H1 (cell line): ENCODE results near the gene HLA-A. TPM values are rescaled to one million over a fixed set of nuclear protein-coding genes. Genes with fewer than 3 reads are reported as not detected.

Experiments used
- CTCF ChIA-PET: fragments of 300-600 bp; sonication (Branson Sonifier 250); formaldehyde crosslinking; loops from one replicate; lab custom pipeline; 2021; ENCODE audit not compliant: partially characterized antibody; lab: Charles Lee
- POLR2A ChIA-PET: fragments of 300-600 bp; sonication (Branson Sonifier 250); formaldehyde crosslinking; loops from one replicate; lab custom pipeline; 2021; ENCODE audit warnings: inconsistent platforms; ENCODE audit not compliant: partially characterized antibody; lab: Charles Lee
- DNase-seq, 2 experiments: peaks; one replicate each; pipeline versions ENCODE4 v3.0.0 to v3.0.0-alpha.2; 2010 to 2022; ENCODE audit warnings: low spot score in 2 of 2, low read depth in 1 of 2, mixed read lengths in 1 of 2
- FAIRE-seq: peaks from 2 replicates; lab custom pipeline; 2011; peaks lifted over from hg19 to GRCh38; lab: Jason Lieb, UNC
- H2AFZ ChIP-seq: 2 replicates; pipeline ENCODE4 v1.8.1; 2012; ENCODE audit warnings: low read length, inconsistent platforms
- H2AK5ac ChIP-seq: 2 replicates; pipeline ENCODE4 v1.6.1; 2013; ENCODE audit warnings: low read depth, low read length
- H2BK120ac ChIP-seq: replicated peaks from 2 replicates; pipeline ENCODE3; 2013; ENCODE audit warnings: low read depth, low read length, inconsistent platforms
- H2BK12ac ChIP-seq: 2 replicates; pipeline ENCODE4 v1.6.1; 2013; ENCODE audit warnings: low read depth, low read length
- H2BK15ac ChIP-seq: 2 replicates; pipeline ENCODE4 v1.6.1; 2013; ENCODE audit warnings: low read length
- H2BK20ac ChIP-seq: 2 replicates; pipeline ENCODE4 v1.6.1; 2013; ENCODE audit warnings: low read length
- H2BK5ac ChIP-seq: 2 replicates; pipeline ENCODE4 v1.6.1; 2013; ENCODE audit warnings: low read depth, low read length
- H3K14ac ChIP-seq: 2 replicates; pipeline ENCODE4 v1.6.1; 2013; ENCODE audit warnings: inconsistent platforms; ENCODE audit not compliant: insufficient read length
- H3K18ac ChIP-seq: 2 replicates; pipeline ENCODE4 v1.6.1; 2013; ENCODE audit warnings: low read length; ENCODE audit errors: extremely low read depth
- H3K23ac ChIP-seq: 2 replicates; pipeline ENCODE4 v1.6.1; 2013; ENCODE audit warnings: inconsistent platforms; ENCODE audit not compliant: insufficient read length
- H3K23me2 ChIP-seq: 2 replicates; pipeline ENCODE4 v1.6.1; 2013; ENCODE audit warnings: low read depth, low read length
- H3K27ac ChIP-seq: 2 replicates; pipeline ENCODE4 v1.6.1; 2011; ENCODE audit warnings: low read depth, low read length, inconsistent platforms
- H3K27me3 ChIP-seq, 4 experiments: replicated peaks in 1 of 4; 1 replicate in 1 of 4; 2 replicates in 3 of 4; pipeline versions ENCODE4 v1.6.1 to v1.8.1; 2011 to 2013; ENCODE audit warnings: low read length in 3 of 4, mild to moderate bottlenecking in 3 of 4, inconsistent platforms in 2 of 4, mixed read lengths in 2 of 4, moderate library complexity in 1 of 4; ENCODE audit not compliant: control insufficient read depth in 3 of 4, insufficient read depth in 3 of 4; ENCODE audit errors: extremely low read depth in 1 of 4
- H3K36me3 ChIP-seq, 4 experiments: 2 replicates each; pipeline versions ENCODE4 v1.6.1 to v1.8.1; 2011 to 2013; ENCODE audit warnings: mild to moderate bottlenecking in 4 of 4, low read length in 3 of 4, moderate library complexity in 2 of 4, control low read depth in 1 of 4, inconsistent platforms in 1 of 4; ENCODE audit not compliant: insufficient read depth in 4 of 4, control insufficient read depth in 2 of 4
- H3K4ac ChIP-seq: replicated peaks from 2 replicates; pipeline ENCODE3; 2013; ENCODE audit warnings: low read length, low read depth, mixed read lengths, inconsistent platforms; ENCODE audit not compliant: insufficient read length
- H3K4me1 ChIP-seq, 4 experiments: replicated peaks in 1 of 4; 1 replicate in 1 of 4; 2 replicates in 3 of 4; pipeline versions ENCODE4 v1.6.1 to v1.8.1; 2011 to 2013; ENCODE audit warnings: low read length in 3 of 4, inconsistent platforms in 2 of 4, mixed read lengths in 1 of 4; ENCODE audit not compliant: insufficient read depth in 4 of 4, control insufficient read depth in 3 of 4
- H3K4me2 ChIP-seq, 2 experiments: 2 replicates each; pipeline versions ENCODE4 v1.6.1 to v1.8.1; 2011 to 2013; ENCODE audit warnings: low read depth in 2 of 2, low read length in 2 of 2, control low read depth in 1 of 2, inconsistent platforms in 1 of 2, mild to moderate bottlenecking in 1 of 2; ENCODE audit not compliant: insufficient read depth in 1 of 2
- H3K4me3 ChIP-seq, 4 experiments: fragments of 200-600, 300-600 bp in 1 of 4; sonication (generic), shearing (Covaris generic), sonication (Bioruptor Twin) in 1 of 4; 2 replicates each; pipeline versions ENCODE4 v1.5.1 to v1.8.1; 2011 to 2016; ENCODE audit warnings: low read length in 4 of 4, low read depth in 3 of 4, control low read depth in 2 of 4, inconsistent platforms in 2 of 4, mild to moderate bottlenecking in 2 of 4, mixed read lengths in 1 of 4, moderate library complexity in 1 of 4; ENCODE audit not compliant: insufficient read depth in 2 of 4; ENCODE audit errors: extremely low read depth in 1 of 4
- H3K56ac ChIP-seq: replicated peaks from 2 replicates; pipeline ENCODE3; 2013; ENCODE audit warnings: low read depth, mild to moderate bottlenecking, mixed read lengths, low read length, inconsistent platforms; ENCODE audit not compliant: insufficient read length
- H3K79me1 ChIP-seq: 2 replicates; pipeline ENCODE4 v1.6.1; 2013; ENCODE audit warnings: low read depth, low read length, control low read depth
- H3K79me2 ChIP-seq, 2 experiments: 2 replicates each; pipeline versions ENCODE4 v1.6.1 to v1.8.1; 2012 to 2013; ENCODE audit warnings: low read length in 2 of 2, mild to moderate bottlenecking in 2 of 2, inconsistent platforms in 1 of 2; ENCODE audit not compliant: insufficient read depth in 2 of 2, control insufficient read depth in 1 of 2
- H3K9ac ChIP-seq, 4 experiments: replicated peaks in 1 of 4; 1 replicate in 1 of 4; 2 replicates in 3 of 4; pipeline versions ENCODE4 v1.6.1 to v1.8.1; 2011 to 2013; ENCODE audit warnings: low read depth in 3 of 4, low read length in 3 of 4, control low read depth in 2 of 4, mild to moderate bottlenecking in 2 of 4, moderate library complexity in 2 of 4, inconsistent platforms in 1 of 4; ENCODE audit errors: extremely low read depth in 1 of 4
- H3K9me3 ChIP-seq, 2 experiments: 2 replicates each; pipeline versions ENCODE4 v1.6.1 to v1.8.1; 2012 to 2013; ENCODE audit warnings: mild to moderate bottlenecking in 2 of 2, moderate library complexity in 2 of 2, control low read depth in 1 of 2, inconsistent platforms in 1 of 2, low read depth in 1 of 2, low read length in 1 of 2, mixed read lengths in 1 of 2; ENCODE audit not compliant: insufficient read depth in 2 of 2
- H4K20me1 ChIP-seq, 2 experiments: replicated peaks in 1 of 2; 2 replicates each; pipeline versions ENCODE3 to v1.8.1; 2011 to 2013; ENCODE audit warnings: inconsistent platforms in 2 of 2, low read length in 2 of 2, mild to moderate bottlenecking in 1 of 2; ENCODE audit not compliant: insufficient read depth in 2 of 2, control insufficient read depth in 1 of 2
- H4K5ac ChIP-seq: 2 replicates; pipeline ENCODE4 v1.6.1; 2013; ENCODE audit warnings: low read length, low read depth, mixed read lengths, inconsistent platforms; ENCODE audit not compliant: insufficient read length
- H4K8ac ChIP-seq: 2 replicates; pipeline ENCODE4 v1.8.0; 2013; ENCODE audit warnings: mild to moderate bottlenecking, moderate library complexity, low read length, inconsistent platforms; ENCODE audit not compliant: insufficient read depth; ENCODE audit errors: extremely low read depth
- H4K91ac ChIP-seq: replicated peaks from 2 replicates; pipeline ENCODE3; 2013; ENCODE audit warnings: low read length, mixed read lengths, inconsistent platforms; ENCODE audit not compliant: insufficient read length
- ASH2L ChIP-seq: fragments of 200-600, 300-600 bp; sonication (generic); IDR thresholded peaks from one replicate; pipeline ENCODE4 v1.7.1; 2017; ENCODE audit warnings: low read length
- CBX5 ChIP-seq: fragments of 300-800, 300-1000 bp; sonication (generic); IDR thresholded peaks from 2 replicates; pipeline ENCODE4 v1.7.1; 2016; ENCODE audit warnings: antibody characterized with exemption, low read length, low read depth
- CHD2 ChIP-seq: IDR thresholded peaks from 2 replicates; pipeline ENCODE4 v1.6.1; 2012; ENCODE audit warnings: low read length, improper control_type of control experiment
- JUN ChIP-seq: IDR thresholded peaks from 2 replicates; pipeline ENCODE4 v1.6.1; 2011; ENCODE audit warnings: low read depth, mild to moderate bottlenecking, improper control_type of control experiment, low read length
- NRF1 ChIP-seq: IDR thresholded peaks from 2 replicates; pipeline ENCODE4 v1.6.1; 2011; ENCODE audit warnings: mild to moderate bottlenecking, low read depth, low read length, improper control_type of control experiment
- PHF8 ChIP-seq: fragments of 200-600 bp; sonication (generic); conservative IDR thresholded peaks from 2 replicates; pipeline ENCODE4 v1.7.1; 2012; ENCODE audit warnings: low read depth, mild to moderate bottlenecking, inconsistent platforms, low read length, moderate library complexity
- POLR2A ChIP-seq, 2 experiments: IDR thresholded peaks; 1 replicate in 1 of 2; 2 replicates in 1 of 2; pipeline ENCODE4 v1.6.1; 2011; ENCODE audit warnings: low read depth in 2 of 2, low read length in 2 of 2, mild to moderate bottlenecking in 2 of 2; ENCODE audit errors: control extremely low read depth in 1 of 2
- SRF ChIP-seq: IDR thresholded peaks from 2 replicates; pipeline ENCODE4 v1.6.1; 2011; ENCODE audit warnings: mild to moderate bottlenecking, low read depth, low read length, moderate library complexity
- TCF12 ChIP-seq: IDR thresholded peaks from 2 replicates; pipeline ENCODE4 v1.6.1; 2011; ENCODE audit warnings: low read depth, mild to moderate bottlenecking, low read length
- YY1 ChIP-seq: IDR thresholded peaks from 2 replicates; pipeline ENCODE4 v1.6.1; 2011; ENCODE audit warnings: low read depth, mild to moderate bottlenecking, low read length
- ZNF274 ChIP-seq: IDR thresholded peaks from 2 replicates; pipeline ENCODE4 v1.7.0; 2012; ENCODE audit warnings: low read length, borderline replicate concordance; ENCODE audit errors: extremely low read depth
- polyA plus RNA-seq, 7 experiments: library from polyadenylated mRNA; depleted of rRNA in 3 of 7; stranded (reverse) in 5 of 7; unstranded in 2 of 7; fragments of >200 nt in 5 of 7; fragments of 200-250 nt in 2 of 7; gene quantifications; 1 replicate in 5 of 7; 2 replicates in 1 of 7; 4 replicates in 1 of 7; pipeline versions ENCODE4 v1.2.1 to v1.2.3, GENCODE V29; 2011 to 2013; ENCODE audit warnings: missing spikeins in 2 of 7, mixed read lengths in 2 of 7
- total RNA-seq: library from RNA; stranded (reverse); fragmentation: NEBNext Ultra II Directional; extraction: Animal tissue kit (Norgen Biotek cat#: 25700); gene quantifications from 2 replicates; pipeline ENCODE4 v1.2.1, GENCODE V29; 2021
- TF ChIP-seq, protein P1 (sequence below): IDR thresholded peaks from 2 replicates; pipeline ENCODE4 v1.6.1; 2011; ENCODE audit warnings: low read depth, mild to moderate bottlenecking, low read length; ENCODE audit not compliant: insufficient read depth
- TF ChIP-seq, protein P2 (sequence below): IDR thresholded peaks from 2 replicates; pipeline ENCODE4 v1.6.1; 2012; ENCODE audit warnings: inconsistent platforms
- TF ChIP-seq, protein P3 (sequence below): IDR thresholded peaks from 2 replicates; pipeline ENCODE4 v1.6.1; 2012; ENCODE audit warnings: low read length, inconsistent platforms

The HLA-A gene
- total and polyA plus RNA-seq, 2 of the 8 experiments (the other 6 are each of a cell fraction or from before 2014, with no cell fraction given): 221 to 474 TPM

DNA sequence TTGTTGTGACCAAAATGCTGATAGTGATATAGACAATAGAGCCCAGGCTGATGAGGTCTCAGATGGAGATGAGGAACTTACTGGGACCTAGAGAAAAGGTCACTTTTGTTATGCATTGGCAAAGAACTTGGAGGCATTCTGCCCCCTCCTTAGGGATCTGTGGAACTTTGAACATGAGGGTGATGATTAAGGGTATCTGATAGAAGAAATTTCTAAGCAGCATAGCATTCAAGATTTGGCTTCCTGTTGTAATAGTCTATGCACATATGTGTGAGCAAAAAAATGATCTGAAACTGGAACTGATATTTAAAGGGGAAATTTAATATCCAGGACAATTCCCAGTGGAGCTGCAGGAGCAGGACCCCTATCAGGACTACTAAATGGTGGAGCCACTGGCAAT is 17.1 kb downstream of the HLA-A start:
- no peak for FAIRE-seq
- no peaks in the 10 kb centered on the region for H3K79me1 ChIP-seq
- H4K5ac ChIP-seq: no peak overlapping the region
- POLR2A ChIA-PET: no interaction called here
- no peaks in the 10 kb centered on the region for H4K20me1 ChIP-seq
- no peak overlapping the region for H2BK12ac ChIP-seq
- no peak for DNase-seq
- no peaks in the 10 kb centered on the region for H3K36me3 ChIP-seq
- H3K27me3 ChIP-seq: no peaks in the 10 kb centered on the region
- no peak overlapping the region for H2AFZ ChIP-seq
- peak overlapping the region; percentile 21; the same call in 1 of the 2 replicates for H2BK20ac ChIP-seq
- H4K91ac ChIP-seq: no peak overlapping the region
- no peak overlapping the region for H2BK120ac ChIP-seq
- no peaks in the 10 kb centered on the region; a peak in 1 of 4 replicates for H3K9me3 ChIP-seq
- CTCF ChIA-PET: no interaction called here
- H3K18ac ChIP-seq: no peak overlapping the region
- H2BK5ac ChIP-seq: no peak overlapping the region
- H3K14ac ChIP-seq: no peak overlapping the region
- H3K9ac ChIP-seq: no peak overlapping the region
- no peak overlapping the region for H3K27ac ChIP-seq
- no peak overlapping the region for H4K8ac ChIP-seq
- peaks cover 0 to 4% (median 3%) of the 10 kb centered on the region in 4 experiments; a peak in 5 of 7 replicates for H3K4me1 ChIP-seq
- H3K4me2 ChIP-seq: no peak overlapping the region
- no peaks in the 10 kb centered on the region for H3K79me2 ChIP-seq
- no peak overlapping the region for H3K56ac ChIP-seq
- H3K23ac ChIP-seq: no peak overlapping the region
- no peak overlapping the region for H2BK15ac ChIP-seq
- H3K4ac ChIP-seq: no peak overlapping the region
- no peaks in the 10 kb centered on the region for H3K23me2 ChIP-seq
- no peak overlapping the region for H2AK5ac ChIP-seq
- no peak overlapping the region for H3K4me3 ChIP-seq
- TF ChIP-seq POLR2A (IDR thresholded peaks at IDR 0.05; ENCODE audit: control extremely low read depth in 1 of 2, low read depth in 2 of 2, low read length in 2 of 2) (no peak), YY1 (no peak), SRF (no peak), CHD2 (no peak), PHF8 (no peak), ASH2L (no peak), CBX5 (no peak), TCF12 (no peak), JUN (no peak), ZNF274 (no peak), NRF1 (no peak)
- TF ChIP-seq, protein P1, sequence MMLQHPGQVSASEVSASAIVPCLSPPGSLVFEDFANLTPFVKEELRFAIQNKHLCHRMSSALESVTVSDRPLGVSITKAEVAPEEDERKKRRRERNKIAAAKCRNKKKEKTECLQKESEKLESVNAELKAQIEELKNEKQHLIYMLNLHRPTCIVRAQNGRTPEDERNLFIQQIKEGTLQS: no peak
- TF ChIP-seq, protein P2, sequence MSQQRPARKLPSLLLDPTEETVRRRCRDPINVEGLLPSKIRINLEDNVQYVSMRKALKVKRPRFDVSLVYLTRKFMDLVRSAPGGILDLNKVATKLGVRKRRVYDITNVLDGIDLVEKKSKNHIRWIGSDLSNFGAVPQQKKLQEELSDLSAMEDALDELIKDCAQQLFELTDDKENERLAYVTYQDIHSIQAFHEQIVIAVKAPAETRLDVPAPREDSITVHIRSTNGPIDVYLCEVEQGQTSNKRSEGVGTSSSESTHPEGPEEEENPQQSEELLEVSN: no peak
- TF ChIP-seq, protein P3, sequence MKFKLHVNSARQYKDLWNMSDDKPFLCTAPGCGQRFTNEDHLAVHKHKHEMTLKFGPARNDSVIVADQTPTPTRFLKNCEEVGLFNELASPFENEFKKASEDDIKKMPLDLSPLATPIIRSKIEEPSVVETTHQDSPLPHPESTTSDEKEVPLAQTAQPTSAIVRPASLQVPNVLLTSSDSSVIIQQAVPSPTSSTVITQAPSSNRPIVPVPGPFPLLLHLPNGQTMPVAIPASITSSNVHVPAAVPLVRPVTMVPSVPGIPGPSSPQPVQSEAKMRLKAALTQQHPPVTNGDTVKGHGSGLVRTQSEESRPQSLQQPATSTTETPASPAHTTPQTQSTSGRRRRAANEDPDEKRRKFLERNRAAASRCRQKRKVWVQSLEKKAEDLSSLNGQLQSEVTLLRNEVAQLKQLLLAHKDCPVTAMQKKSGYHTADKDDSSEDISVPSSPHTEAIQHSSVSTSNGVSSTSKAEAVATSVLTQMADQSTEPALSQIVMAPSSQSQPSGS: no peak
